Keratinocyte (primary cell): Measurements from ENCODE around the gene DIPK1A. TPM values are rescaled to one million over a fixed set of nuclear protein-coding genes. Genes with fewer than 3 reads are reported as not detected.

ENCODE experiments used
- DNase-seq: peaks from one replicate; pipeline ENCODE4 v3.0.0-alpha.2; 2011; ENCODE audit warnings: low read depth, missing footprints, low spot score
- FAIRE-seq: peaks from 2 replicates; lab custom pipeline; 2011; peaks lifted over from hg19 to GRCh38; lab: Jason Lieb, UNC
- H2AFZ ChIP-seq: 2 replicates; pipeline ENCODE4 v1.6.0; 2012; ENCODE audit warnings: low read length, control low read depth, inconsistent platforms; ENCODE audit not compliant: control insufficient read depth
- H3K27ac ChIP-seq: 2 replicates; pipeline ENCODE4 v1.5.1; 2011; ENCODE audit warnings: low read length; ENCODE audit not compliant: control insufficient read depth, insufficient read depth
- H3K27me3 ChIP-seq: 3 replicates; pipeline ENCODE4 v1.6.0; 2011; ENCODE audit warnings: low read length; ENCODE audit not compliant: control insufficient read depth, insufficient read depth; ENCODE audit errors: extremely low read depth
- H3K36me3 ChIP-seq, 2 experiments: 2 replicates in 1 of 2; 3 replicates in 1 of 2; pipeline ENCODE4 v1.5.1; 2011; ENCODE audit warnings: low read length in 2 of 2, mild to moderate bottlenecking in 1 of 2; ENCODE audit not compliant: control insufficient read depth in 2 of 2, insufficient read depth in 2 of 2; ENCODE audit errors: extremely low read depth in 1 of 2
- H3K4me1 ChIP-seq: 3 replicates; pipeline ENCODE4 v1.5.1; 2011; ENCODE audit warnings: low read length; ENCODE audit not compliant: control insufficient read depth, insufficient read depth; ENCODE audit errors: extremely low read depth
- H3K4me2 ChIP-seq: 3 replicates; pipeline ENCODE4 v1.6.0; 2011; ENCODE audit warnings: low read depth, low read length; ENCODE audit not compliant: control insufficient read depth, insufficient read depth; ENCODE audit errors: extremely low read depth
- H3K4me3 ChIP-seq, 3 experiments: fragments of 200-600 bp in 1 of 3; sonication (generic) in 1 of 3; 2 replicates in 2 of 3; 3 replicates in 1 of 3; pipeline ENCODE4 v1.5.1; 2011 to 2016; ENCODE audit warnings: low read length in 3 of 3, mild to moderate bottlenecking in 3 of 3, control low read depth in 2 of 3, inconsistent platforms in 1 of 3, low read depth in 1 of 3, mixed read lengths in 1 of 3, mixed run types in 1 of 3, moderate library complexity in 1 of 3; ENCODE audit not compliant: control insufficient read depth in 2 of 3, insufficient read depth in 2 of 3; ENCODE audit errors: extremely low read depth in 1 of 3
- H3K79me2 ChIP-seq: 2 replicates; pipeline ENCODE4 v1.6.0; 2012; ENCODE audit warnings: low read length; ENCODE audit not compliant: control insufficient read depth, insufficient read depth
- H3K9ac ChIP-seq: 3 replicates; pipeline ENCODE4 v1.6.0; 2011; ENCODE audit warnings: low read length; ENCODE audit not compliant: control insufficient read depth, insufficient read depth; ENCODE audit errors: extremely low read depth
- H3K9me1 ChIP-seq: 3 replicates; pipeline ENCODE4 v1.6.0; 2011; ENCODE audit warnings: low read length; ENCODE audit not compliant: control insufficient read depth, insufficient read depth; ENCODE audit errors: extremely low read depth
- H3K9me3 ChIP-seq: 2 replicates; pipeline ENCODE4 v1.5.1; 2012; ENCODE audit warnings: low read depth, low read length; ENCODE audit not compliant: control insufficient read depth
- H4K20me1 ChIP-seq: 3 replicates; pipeline ENCODE4 v1.6.0; 2011; ENCODE audit warnings: low read length; ENCODE audit not compliant: control insufficient read depth, insufficient read depth; ENCODE audit errors: extremely low read depth
- CTCF ChIP-seq, 3 experiments: IDR thresholded peaks in 1 of 3; conservative IDR thresholded peaks in 1 of 3; optimal IDR thresholded peaks in 1 of 3; 2 replicates in 2 of 3; 3 replicates in 1 of 3; pipeline versions ENCODE3 to v1.5.1; 2011; ENCODE audit warnings: low read length in 3 of 3, mild to moderate bottlenecking in 3 of 3, moderate library complexity in 2 of 3, control low read depth in 1 of 3, inconsistent platforms in 1 of 3; ENCODE audit not compliant: insufficient read depth in 2 of 3; ENCODE audit errors: extremely low read depth in 1 of 3
- EZH2 ChIP-seq: IDR thresholded peaks from one replicate; pipeline ENCODE4 v1.6.1; 2012; ENCODE audit warnings: inconsistent platforms, mild to moderate bottlenecking, low read length, moderate library complexity
- dilution Hi-C: fragments of 300-500 bp; cut with MboI; formaldehyde crosslinking; loops from one replicate; pipeline ENCODE4 v1.7.0; 2020; ENCODE audit warnings: low sequenced_read_pairs; ENCODE audit not compliant: extremely low pct_ligation_motif_present
- polyA plus RNA-seq, 5 experiments: library from polyadenylated mRNA; depleted of rRNA in 3 of 5; stranded (reverse) in 3 of 5; stranded (forward) in 1 of 5; unstranded in 1 of 5; fragments of >200 nt; gene quantifications; 1 replicate in 1 of 5; 2 replicates in 3 of 5; 3 replicates in 1 of 5; pipeline versions ENCODE4 v1.2.1 to v1.2.3, GENCODE V29; 2011 to 2012; ENCODE audit warnings: missing spikeins in 2 of 5, low read depth in 1 of 5, low replicate concordance in 1 of 5

The DIPK1A gene
- polyA plus RNA-seq, 1 donor (not counting 4 experiments of a cell fraction or from before 2014, with no cell fraction given), result 22.0 TPM

- H3K36me3 ChIP-seq, result no peaks in the 10 kb centered on the region
- FAIRE-seq (no peak), DNase-seq (no peak)
- H3K9me1 ChIP-seq, result no peaks in the 10 kb centered on the region
- dilution Hi-C loops, result no loop called here
- H3K79me2 ChIP-seq, result no peaks in the 10 kb centered on the region
- TF ChIP-seq CTCF (optimal IDR thresholded peaks at IDR 0.05 in 1 of 3, IDR thresholded peaks at IDR 0.05 in 1 of 3, conservative IDR thresholded peaks at IDR 0.05 in 1 of 3; ENCODE audit: extremely low read depth in 1 of 3, insufficient read depth in 2 of 3, low read length in 3 of 3), result no peak
- no peak for TF ChIP-seq EZH2
- no peak overlapping the region for H3K9ac ChIP-seq
- H3K4me1 ChIP-seq, result no peaks in the 10 kb centered on the region
- H3K4me3 ChIP-seq, result no peak overlapping the region
- no peaks in the 10 kb centered on the region for H3K9me3 ChIP-seq
- no peak overlapping the region for H3K4me2 ChIP-seq
- H3K27me3 ChIP-seq, result no peaks in the 10 kb centered on the region
- H2AFZ ChIP-seq, result no peak overlapping the region
- no peaks in the 10 kb centered on the region for H4K20me1 ChIP-seq
- H3K27ac ChIP-seq, result no peak overlapping the region
These were observed 140.7 kb downstream of the DIPK1A start for GRCh38 chr1:92820551-92820950.

- Histone ChIP-seq H3K4me1 (no peaks in the 10 kb centered on the region), H3K27ac (no peak overlapping the region), H3K27me3 (no peaks in the 10 kb centered on the region), H3K9me1 (no peaks in the 10 kb centered on the region), H3K9me3 (no peaks in the 10 kb centered on the region), H3K4me2 (no peak overlapping the region), H3K79me2 (no peaks in the 10 kb centered on the region), H2AFZ (peak overlapping the region; percentile 26), H3K36me3 (no peaks in the 10 kb centered on the region), H3K4me3 (no peak overlapping the region), H4K20me1 (no peaks in the 10 kb centered on the region), H3K9ac (no peak overlapping the region)
- DNase-seq (no peak), FAIRE-seq (peak; percentile 29)
- dilution Hi-C loops, result no loop called here
- TF ChIP-seq EZH2 (no peak), CTCF (optimal IDR thresholded peaks at IDR 0.05 in 1 of 3, IDR thresholded peaks at IDR 0.05 in 1 of 3, conservative IDR thresholded peaks at IDR 0.05 in 1 of 3; ENCODE audit: extremely low read depth in 1 of 3, insufficient read depth in 2 of 3, low read length in 3 of 3) (no peak)
These were observed 141.2 kb downstream of the DIPK1A start for GRCh38 chr1:92820024-92820423.
